B cell (primary cell): ENCODE measurements around the gene MIDN. TPM values are rescaled to one million over a fixed set of nuclear protein-coding genes. Genes with fewer than 3 reads are reported as not detected.

ENCODE experiments used
- ATAC-seq: fragments of 200-7000 bp; cut with Tn5 transposase; one replicate; pipeline ENCODE4 v1.10.0; 2021; ENCODE audit warnings: low read depth, mild to moderate bottlenecking, moderate number of reproducible peaks, moderate library complexity
- CTCF ChIA-PET: fragments of 350-600 bp; sonication (Branson Sonifier 250); formaldehyde crosslinking; loops from one replicate; lab custom pipeline; 2021; ENCODE audit warnings: antibody characterized with exemption, inconsistent platforms; lab: Charles Lee
- POLR2A ChIA-PET: fragments of 350-600 bp; sonication (Branson Sonifier 250); formaldehyde crosslinking; loops from one replicate; lab custom pipeline; 2021; ENCODE audit warnings: antibody characterized with exemption; lab: Charles Lee
- DNase-seq: peaks from one replicate; pipeline ENCODE4 v3.0.0; 2013
- H2AFZ ChIP-seq: 2 replicates; pipeline ENCODE4 v1.6.1; 2012; ENCODE audit warnings: mild to moderate bottlenecking, low read depth, low read length; ENCODE audit not compliant: insufficient read depth, poor library complexity, severe bottlenecking
- H3K27ac ChIP-seq, 2 donors: 1 replicate in 1 of 2; 2 replicates in 1 of 2; pipeline ENCODE4 v1.5.1; 2012 to 2013; ENCODE audit warnings: low read length in 2 of 2, mild to moderate bottlenecking in 2 of 2, moderate library complexity in 1 of 2
- H3K27me3 ChIP-seq, 4 experiments: fragments of 200-600 bp in 1 of 4; sonication (generic) in 1 of 4; replicated peaks in 1 of 4; 1 replicate in 2 of 4; 2 replicates in 2 of 4; pipeline versions ENCODE4 v1.6.1 to v1.7.0; 2013 to 2016; ENCODE audit warnings: low read length in 3 of 4, mild to moderate bottlenecking in 2 of 4, mixed read lengths in 1 of 4, moderate library complexity in 1 of 4; ENCODE audit not compliant: insufficient read depth in 4 of 4, control insufficient read depth in 3 of 4; ENCODE audit errors: control extremely low read depth in 1 of 4
- H3K36me3 ChIP-seq, 2 experiments: replicated peaks in 1 of 2; 1 replicate in 1 of 2; 2 replicates in 1 of 2; pipeline versions ENCODE4 v1.6.1 to v1.7.1; 2013; ENCODE audit warnings: low read length in 1 of 2; ENCODE audit not compliant: insufficient read depth in 2 of 2, control insufficient read depth in 1 of 2; ENCODE audit errors: control extremely low read depth in 1 of 2, extremely low read depth in 1 of 2
- H3K4me1 ChIP-seq, 2 donors: fragments of 200-600 bp in 1 of 2; sonication (generic) in 1 of 2; 1 replicate in 1 of 2; 2 replicates in 1 of 2; pipeline versions ENCODE4 v1.5.1 to v1.6.1; 2013 to 2017; ENCODE audit warnings: low read length in 2 of 2; ENCODE audit not compliant: control insufficient read depth in 2 of 2, insufficient read depth in 2 of 2
- H3K4me2 ChIP-seq: replicated peaks from 2 replicates; pipeline ENCODE3; 2012; ENCODE audit warnings: mild to moderate bottlenecking, low read depth, low read length; ENCODE audit not compliant: poor library complexity, severe bottlenecking
- H3K4me3 ChIP-seq, 5 experiments: fragments of 200-600 bp in 1 of 5; sonication (generic) in 1 of 5; 1 replicate in 3 of 5; 2 replicates in 2 of 5; pipeline versions ENCODE4 v1.5.1 to v1.7.0; 2011 to 2016; ENCODE audit warnings: low read length in 4 of 5, mild to moderate bottlenecking in 4 of 5, low read depth in 2 of 5, control low read depth in 1 of 5, moderate library complexity in 1 of 5; ENCODE audit not compliant: insufficient read depth in 1 of 5; ENCODE audit errors: control extremely low read depth in 1 of 5, extremely low read depth in 1 of 5
- H3K79me2 ChIP-seq: fragments of 200-600 bp; sonication (generic); one replicate; pipeline ENCODE4 v1.6.0; 2016; ENCODE audit warnings: low read length; ENCODE audit not compliant: control insufficient read depth, insufficient read depth
- H3K9ac ChIP-seq: fragments of 200-600 bp; sonication (generic); 2 replicates; pipeline ENCODE4 v1.6.1; 2017; ENCODE audit warnings: mild to moderate bottlenecking, low read length, moderate library complexity
- H3K9me3 ChIP-seq, 3 donors: one replicate each; pipeline versions ENCODE4 v1.6.1 to v1.7.1; 2013; ENCODE audit warnings: low read length in 2 of 3; ENCODE audit not compliant: control insufficient read depth in 2 of 3, insufficient read depth in 1 of 3; ENCODE audit errors: control extremely low read depth in 1 of 3
- H4K20me1 ChIP-seq: 2 replicates; pipeline ENCODE4 v1.6.0; 2012; ENCODE audit warnings: mild to moderate bottlenecking, low read length; ENCODE audit not compliant: insufficient read depth, control insufficient read depth, poor library complexity, severe bottlenecking
- H3K27ac Mint-ChIP-seq: one replicate; pipeline ENCODE4 v1.8.0; 2021; ENCODE audit warnings: mixed read lengths
- H3K27me3 Mint-ChIP-seq: one replicate; pipeline ENCODE4 v1.8.0; 2021; ENCODE audit warnings: mixed read lengths
- H3K4me1 Mint-ChIP-seq: one replicate; pipeline ENCODE4 v1.8.0; 2021; ENCODE audit warnings: mixed read lengths
- H3K4me3 Mint-ChIP-seq: one replicate; pipeline ENCODE4 v1.8.0; 2021; ENCODE audit warnings: mixed read lengths
- H3K9me3 Mint-ChIP-seq: one replicate; pipeline ENCODE4 v1.8.0; 2022; ENCODE audit warnings: mixed read lengths; ENCODE audit not compliant: insufficient read depth
- EZH2 ChIP-seq: IDR thresholded peaks from 2 replicates; pipeline ENCODE4 v1.6.1; 2012; ENCODE audit warnings: borderline replicate concordance, low read depth, mild to moderate bottlenecking, moderate library complexity, low read length; ENCODE audit not compliant: insufficient read depth, poor library complexity, severe bottlenecking
- WGBS: methylation state at CpG from one replicate; pipeline ENCODE4 v1.1.5; 2013; ENCODE audit warnings: missing lambda C conversion rate; ENCODE audit not compliant: insufficient coverage; 5-methylcytosine and 5-hydroxymethylcytosine counted together
- intact Hi-C: fragments of 100-400 bp; cut with micrococcal nuclease; formaldehyde crosslinking; loops from one replicate; pipeline ENCODE4 v1.10.0; 2022
- polyA plus RNA-seq: library from polyadenylated mRNA; depleted of rRNA; stranded (reverse); fragments of >200 nt; gene quantifications from 2 replicates; pipeline ENCODE4 v1.2.3, GENCODE V29; 2012
- total RNA-seq, 2 donors: library from RNA; stranded (reverse); fragments of 120-200 nt in 1 of 2; gene quantifications; 1 replicate in 1 of 2; 2 replicates in 1 of 2; pipeline versions ENCODE4 v1.2.3 to v1.2.4, GENCODE V29; 2013 to 2022
- TF ChIP-seq, protein P1 (sequence below): fragments of 200-600 bp; IDR thresholded peaks from one replicate; pipeline ENCODE4 v1.8.0; 2022; ENCODE audit warnings: antibody characterized with exemption, mild to moderate bottlenecking

The MIDN gene
- total and polyA plus RNA-seq, 2 donors (not counting 1 experiment from before 2014, with no cell fraction given) = 98.5 to 156 TPM

DNA sequence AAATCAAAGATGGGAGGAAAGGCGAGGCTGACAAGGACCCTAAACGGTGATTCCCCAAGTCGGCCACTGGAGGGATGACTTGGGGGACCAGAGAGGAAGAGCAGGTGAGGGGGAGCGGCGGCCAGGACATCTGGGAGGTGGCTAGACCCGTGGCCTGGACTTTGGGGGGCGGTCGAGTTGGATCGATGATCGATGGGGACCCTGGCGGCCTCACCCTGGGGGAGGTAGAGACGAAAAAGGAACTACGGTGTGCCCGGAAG, 13.1 kb downstream of the MIDN start:
- H3K9me3 Mint-ChIP-seq = no peaks in the 10 kb centered on the region
- peak overlapping the region; percentile 98 for H3K9ac ChIP-seq
- peak overlapping the region; percentile 96 to 99 for H3K27ac ChIP-seq
- peak overlapping the region; percentile 61 to 95 (median 81) for H3K4me3 ChIP-seq
- peaks cover 29% of the 10 kb centered on the region for H3K79me2 ChIP-seq
- DNase-seq (peak; percentile 84), ATAC-seq (no peak)
- WGBS = under 1% methylated on average over 14 of the region's 14 CpGs
- no peak for TF ChIP-seq EZH2
- TF ChIP-seq, protein P1, sequence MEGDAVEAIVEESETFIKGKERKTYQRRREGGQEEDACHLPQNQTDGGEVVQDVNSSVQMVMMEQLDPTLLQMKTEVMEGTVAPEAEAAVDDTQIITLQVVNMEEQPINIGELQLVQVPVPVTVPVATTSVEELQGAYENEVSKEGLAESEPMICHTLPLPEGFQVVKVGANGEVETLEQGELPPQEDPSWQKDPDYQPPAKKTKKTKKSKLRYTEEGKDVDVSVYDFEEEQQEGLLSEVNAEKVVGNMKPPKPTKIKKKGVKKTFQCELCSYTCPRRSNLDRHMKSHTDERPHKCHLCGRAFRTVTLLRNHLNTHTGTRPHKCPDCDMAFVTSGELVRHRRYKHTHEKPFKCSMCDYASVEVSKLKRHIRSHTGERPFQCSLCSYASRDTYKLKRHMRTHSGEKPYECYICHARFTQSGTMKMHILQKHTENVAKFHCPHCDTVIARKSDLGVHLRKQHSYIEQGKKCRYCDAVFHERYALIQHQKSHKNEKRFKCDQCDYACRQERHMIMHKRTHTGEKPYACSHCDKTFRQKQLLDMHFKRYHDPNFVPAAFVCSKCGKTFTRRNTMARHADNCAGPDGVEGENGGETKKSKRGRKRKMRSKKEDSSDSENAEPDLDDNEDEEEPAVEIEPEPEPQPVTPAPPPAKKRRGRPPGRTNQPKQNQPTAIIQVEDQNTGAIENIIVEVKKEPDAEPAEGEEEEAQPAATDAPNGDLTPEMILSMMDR = peak; percentile 14
- peaks cover 0 to 16% of the 10 kb centered on the region in 2 experiments for H3K36me3 ChIP-seq
- H3K4me3 Mint-ChIP-seq = peak overlapping the region; percentile 97
- no peaks in the 10 kb centered on the region for H3K27me3 Mint-ChIP-seq
- H4K20me1 ChIP-seq = peaks cover 11% of the 10 kb centered on the region
- H3K27me3 ChIP-seq = no peaks in the 10 kb centered on the region
- peak overlapping the region; percentile 1 for H2AFZ ChIP-seq
- H3K4me1 ChIP-seq = peaks cover 71 to 94% of the 10 kb centered on the region in 2 donors
- no peaks in the 10 kb centered on the region for H3K9me3 ChIP-seq
- peak overlapping the region; percentile 99 for H3K27ac Mint-ChIP-seq
- intact Hi-C loops = loop anchor here (1.0 to 5.0 kb wide), 2 partner anchors 12 to 354 kb away; no protein-coding TSS in a partner anchor
- peak overlapping the region; percentile 99 for H3K4me2 ChIP-seq
- CTCF ChIA-PET = interaction anchor here (7.6 to 10.0 kb wide), 2 partner anchors 8 to 18 kb away, joined by 113 to 658 read pairs; partner anchors contain the start of gene ATP5F1D
- peaks cover 79% of the 10 kb centered on the region for H3K4me1 Mint-ChIP-seq
- POLR2A ChIA-PET = interaction anchor here (0.5 to 11.0 kb wide), 10 partner anchors 4 to 491 kb away, joined by 3 to 402 read pairs (median 4); partner anchors contain the start of genes ABCA7, ATP5F1D, CIRBP and FAM174C
